GM12872 (cell line): Measurements from ENCODE around the gene ROBO1.

Experiments used
- CTCF ChIP-seq: IDR thresholded peaks from 3 replicates; pipeline ENCODE4 v1.5.1; 2011; ENCODE audit warnings: low read depth, mild to moderate bottlenecking, low read length, moderate library complexity; ENCODE audit not compliant: insufficient read depth

ROBO1 gene

GRCh38 chr3:79602385-79602784 is 165.4 kb downstream of the ROBO1 start:
- no peak for TF ChIP-seq CTCF

- no peak for TF ChIP-seq CTCF
These were observed 169.2 kb downstream of the ROBO1 start for GRCh38 chr3:79598594-79598993.

- no peak for TF ChIP-seq CTCF
These were observed 170.1 kb downstream of the ROBO1 start for GRCh38 chr3:79597709-79598108.

- no peak for TF ChIP-seq CTCF
These were observed 180.6 kb downstream of the ROBO1 start for GRCh38 chr3:79587150-79587549.

- no peak for TF ChIP-seq CTCF
These were observed 181.6 kb downstream of the ROBO1 start for GRCh38 chr3:79586232-79586631.

- TF ChIP-seq CTCF: no peak
These were observed 194.9 kb downstream of the ROBO1 start for GRCh38 chr3:79572930-79573329.

- no peak for TF ChIP-seq CTCF
These were observed 198.9 kb downstream of the ROBO1 start for GRCh38 chr3:79568938-79569337.

GRCh38 chr3:79564192-79564591 is 203.6 kb downstream of the ROBO1 start:
- TF ChIP-seq CTCF: no peak
